Adrenal gland (tissue), 12 donors: ENCODE results near the gene SRPK2. TPM values are rescaled to one million over a fixed set of nuclear protein-coding genes. Genes with fewer than 3 reads are reported as not detected.
A peak's percentile ranks its signal among the peaks of the same experiment; 100 is the strongest.

ENCODE experiments used
- DNase-seq, 7 donors: peaks; one replicate each; pipeline ENCODE4 v3.0.0-alpha.2; 2019 to 2020
- H3K27ac ChIP-seq, 5 donors: fragments of 200-600 bp; sonication (generic) in 4 of 5; 1 replicate in 3 of 5; 2 replicates in 2 of 5; pipeline versions ENCODE4 v1.5.1 to v1.8.0; 2016 to 2020; ENCODE audit warnings: mild to moderate bottlenecking in 1 of 5
- H3K27me3 ChIP-seq: fragments of 200-600 bp; 2 replicates; pipeline ENCODE4 v1.8.0; 2021
- H3K36me3 ChIP-seq, 2 donors: fragments of 200-600 bp; replicated peaks in 1 of 2; 1 replicate in 1 of 2; 2 replicates in 1 of 2; pipeline versions ENCODE4 v1.5.1 to v1.8.0; 2018 to 2022
- H3K4me1 ChIP-seq, 2 donors: fragments of 200-600 bp; replicated peaks in 1 of 2; 1 replicate in 1 of 2; 2 replicates in 1 of 2; pipeline versions ENCODE4 v1.5.1 to v1.8.0; 2018 to 2021
- H3K4me3 ChIP-seq, 4 donors: fragments of 200-600 bp; sonication (generic) in 3 of 4; one replicate each; pipeline ENCODE4 v1.5.1; 2016 to 2018
- H3K9me3 ChIP-seq, 3 donors: fragments of 200-600 bp; sonication (generic) in 1 of 3; replicated peaks in 1 of 3; 1 replicate in 2 of 3; 2 replicates in 1 of 3; pipeline versions ENCODE4 v1.5.1 to v1.8.0; 2016 to 2021
- POLR2A ChIP-seq, 2 donors: fragments of 450-650 bp; IDR thresholded peaks; one replicate each; pipeline ENCODE4 v1.6.1; 2017; ENCODE audit warnings: antibody characterized with exemption in 2 of 2, mild to moderate bottlenecking in 2 of 2, moderate library complexity in 1 of 2
- WGBS, 4 donors: extraction: QIAGEN DNeasy Blood & Tissue Kit in 2 of 4; methylation state at CpG; one replicate each; pipeline versions ENCODE4 v1.1.5 to v1.1.7; 2013 to 2017; 5-methylcytosine and 5-hydroxymethylcytosine counted together
- intact Hi-C, 2 donors: fragments of 100-400 bp; cut with DNase I; formaldehyde crosslinking; loops; one replicate each; pipeline versions ENCODE4 v1.14.1 to v1.15.0; 2022 to 2023
- polyA plus RNA-seq, 3 donors: library from polyadenylated mRNA; stranded (reverse); fragments of 200-250 nt in 2 of 3; fragments of 350-450 nt in 1 of 3; fragmentation: Illumina TruSeq in 1 of 3; extraction: RNeasy Lipid Tissue Mini Kit (QIAGEN cat#74804) in 1 of 3; gene quantifications; one replicate each; pipeline ENCODE4 v1.2.3, GENCODE V29; 2013 to 2014
- total RNA-seq, 9 donors: library from RNA; depleted of rRNA in 4 of 9; stranded (reverse); fragments of >200 nt in 4 of 9; fragments of 120-200 nt in 1 of 9; fragmentation: NEBNext Ultra II Directional in 1 of 9; extraction: Animal tissue kit (Norgen Biotek cat#: 25700) in 1 of 9; gene quantifications; one replicate each; pipeline versions ENCODE4 v1.1.0 to v1.2.4, GENCODE V29; 2013 to 2023
- TF ChIP-seq, protein P1 (sequence below), 6 experiments: fragments of 450-650 bp in 4 of 6; fragments of 200-600 bp in 2 of 6; sonication (generic) in 1 of 6; IDR thresholded peaks; 1 replicate in 5 of 6; 2 replicates in 1 of 6; pipeline versions ENCODE4 v1.5.1 to v1.8.0; 2016 to 2021; ENCODE audit warnings: antibody characterized with exemption in 6 of 6, mild to moderate bottlenecking in 2 of 6, moderate library complexity in 1 of 6
- donor health status: healthy with polysubstance abuse.
- donor health status: Bipolar disorder and iron deficiency.
- donor health status: DM: yes; HTN: yes; CAD: no.
- donor health status: DM: no; HTN: no; CAD: no.
- donor health status: DM: no; HTN: no; CAD: no.
- donor health status: DM: yes; HTN: yes; CAD: no.

The SRPK2 gene
- total and polyA plus RNA-seq, 12 donors: 7.3 to 64.7 (median 36.6) TPM

DNA sequence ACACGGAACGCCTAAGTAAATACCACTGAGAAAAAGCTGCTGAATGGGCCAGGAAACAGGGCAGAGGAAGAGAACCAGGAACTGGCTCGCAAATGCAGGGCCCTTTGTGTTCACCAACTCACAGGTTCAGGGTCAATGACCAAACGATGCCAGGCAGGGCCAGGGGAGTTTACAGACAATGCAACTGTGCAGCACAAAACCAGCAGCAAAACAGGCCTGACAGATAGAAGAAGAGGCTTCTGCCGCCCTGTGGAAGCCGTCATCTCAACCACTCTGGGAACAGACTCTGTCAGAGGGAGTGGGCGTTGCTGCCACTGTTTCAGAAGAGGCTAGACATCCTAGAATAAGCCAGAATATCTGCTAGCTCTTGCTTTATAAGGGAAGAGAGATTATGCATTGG, 256.8 kb downstream of the SRPK2 start:
- Histone ChIP-seq H3K27ac (peak overlapping the region in 1 of 5 donors; percentile 0), H3K27me3 (no peaks in the 10 kb centered on the region), H3K9me3 (no peaks in the 10 kb centered on the region), H3K36me3 (peaks cover 0 to 7% of the 10 kb centered on the region in 2 donors), H3K4me1 (peaks cover 8 to 19% of the 10 kb centered on the region in 2 donors), H3K4me3 (no peak overlapping the region)
- TF ChIP-seq, protein P1, sequence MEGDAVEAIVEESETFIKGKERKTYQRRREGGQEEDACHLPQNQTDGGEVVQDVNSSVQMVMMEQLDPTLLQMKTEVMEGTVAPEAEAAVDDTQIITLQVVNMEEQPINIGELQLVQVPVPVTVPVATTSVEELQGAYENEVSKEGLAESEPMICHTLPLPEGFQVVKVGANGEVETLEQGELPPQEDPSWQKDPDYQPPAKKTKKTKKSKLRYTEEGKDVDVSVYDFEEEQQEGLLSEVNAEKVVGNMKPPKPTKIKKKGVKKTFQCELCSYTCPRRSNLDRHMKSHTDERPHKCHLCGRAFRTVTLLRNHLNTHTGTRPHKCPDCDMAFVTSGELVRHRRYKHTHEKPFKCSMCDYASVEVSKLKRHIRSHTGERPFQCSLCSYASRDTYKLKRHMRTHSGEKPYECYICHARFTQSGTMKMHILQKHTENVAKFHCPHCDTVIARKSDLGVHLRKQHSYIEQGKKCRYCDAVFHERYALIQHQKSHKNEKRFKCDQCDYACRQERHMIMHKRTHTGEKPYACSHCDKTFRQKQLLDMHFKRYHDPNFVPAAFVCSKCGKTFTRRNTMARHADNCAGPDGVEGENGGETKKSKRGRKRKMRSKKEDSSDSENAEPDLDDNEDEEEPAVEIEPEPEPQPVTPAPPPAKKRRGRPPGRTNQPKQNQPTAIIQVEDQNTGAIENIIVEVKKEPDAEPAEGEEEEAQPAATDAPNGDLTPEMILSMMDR (IDR thresholded peaks at IDR 0.05): no peak
- TF ChIP-seq POLR2A (IDR thresholded peaks at IDR 0.05): no peak
- WGBS, 4 donors: 63 to 75% (median 68%) methylated on average over 5 to 7 of the region's 7 CpGs
- DNase-seq: peak in 6 of 7 donors; percentile 35 to 62 (median 53)
- intact Hi-C loops: loop anchor here in 1 of 2 donors (10.0 kb wide), 1 partner anchor 203 kb away; no protein-coding TSS in a partner anchor

DNA sequence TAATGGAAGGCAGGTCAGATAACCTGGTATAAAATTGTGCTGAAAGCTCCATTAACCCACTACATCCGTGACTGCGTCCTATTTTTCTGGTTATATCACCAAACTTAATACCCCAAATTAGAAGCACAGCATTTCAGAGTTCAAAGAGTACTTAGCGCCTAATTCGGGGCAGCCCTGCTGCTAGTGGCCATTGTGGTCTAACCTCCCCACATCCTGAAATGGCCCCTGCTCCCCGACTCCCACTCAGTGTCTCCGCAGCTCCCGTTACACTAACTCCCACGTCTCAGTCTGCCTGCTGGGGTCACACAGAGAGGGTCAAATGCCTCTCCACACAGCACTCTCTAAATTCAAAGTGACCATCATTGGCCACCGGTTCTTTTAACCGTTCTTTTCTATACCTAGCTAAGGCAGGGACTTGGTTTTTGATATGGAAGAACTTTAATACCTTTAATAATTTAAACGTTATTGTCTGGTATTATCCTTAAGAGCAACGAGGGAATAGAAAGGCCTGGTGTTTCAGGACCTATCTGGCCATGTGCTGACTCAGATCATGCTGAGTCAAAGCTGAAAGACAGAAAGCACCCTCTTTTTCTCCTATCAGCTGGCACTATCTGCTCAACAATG, 257.6 kb downstream of the SRPK2 start:
- no peak overlapping the region for H3K4me3 ChIP-seq
- H3K36me3 ChIP-seq: peaks cover 0 to 7% of the 10 kb centered on the region in 2 donors
- H3K27me3 ChIP-seq: no peaks in the 10 kb centered on the region
- no peaks in the 10 kb centered on the region for H3K9me3 ChIP-seq
- WGBS, 4 donors: 78 to 82% (median 79%) methylated on average over 12 of the region's 12 CpGs
- DNase-seq: peak in 2 of 7 donors; percentile 24 to 33
- TF ChIP-seq POLR2A (IDR thresholded peaks at IDR 0.05): no peak
- TF ChIP-seq, protein P1 (IDR thresholded peaks at IDR 0.05): no peak
- peaks cover 8 to 12% of the 10 kb centered on the region in 2 donors for H3K4me1 ChIP-seq
- intact Hi-C loops: loop anchor here in 1 of 2 donors (10.0 kb wide), 1 partner anchor 204 kb away; no protein-coding TSS in a partner anchor
- H3K27ac ChIP-seq: no peak overlapping the region

DNA sequence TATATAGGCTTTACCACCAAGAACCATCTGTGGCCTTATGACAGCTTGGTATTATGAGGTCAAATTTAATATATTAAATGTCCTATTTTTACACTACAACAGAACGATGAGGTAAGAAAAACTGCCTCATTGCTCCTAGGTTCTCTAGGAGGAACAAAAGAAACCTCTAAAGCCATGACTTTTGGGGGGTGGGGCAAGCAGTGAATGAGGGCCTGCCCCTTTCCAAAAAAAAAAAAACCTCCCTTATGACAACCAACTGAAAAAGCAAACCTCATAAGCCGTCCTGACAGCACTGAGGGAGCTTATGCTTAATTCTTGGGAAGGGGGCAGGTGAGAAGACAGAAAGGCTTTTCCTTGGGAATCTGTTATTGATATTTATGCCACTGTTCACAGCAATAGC, 258.1 kb downstream of the SRPK2 start:
- Histone ChIP-seq H3K27me3 (no peaks in the 10 kb centered on the region), H3K27ac (no peak overlapping the region), H3K4me3 (no peak overlapping the region), H3K9me3 (no peaks in the 10 kb centered on the region), H3K36me3 (peaks cover 0 to 7% of the 10 kb centered on the region in 2 donors), H3K4me1 (peaks cover 8 to 9% of the 10 kb centered on the region in 2 donors)
- no peak for DNase-seq
- intact Hi-C loops: loop anchor here in 1 of 2 donors (10.0 kb wide), 1 partner anchor 204 kb away; no protein-coding TSS in a partner anchor
- 81 to 89% (median 85%) methylated on average over 2 of the region's 2 CpGs for WGBS, 4 donors
- TF ChIP-seq POLR2A (IDR thresholded peaks at IDR 0.05): no peak
- TF ChIP-seq, protein P1 (IDR thresholded peaks at IDR 0.05): no peak

DNA sequence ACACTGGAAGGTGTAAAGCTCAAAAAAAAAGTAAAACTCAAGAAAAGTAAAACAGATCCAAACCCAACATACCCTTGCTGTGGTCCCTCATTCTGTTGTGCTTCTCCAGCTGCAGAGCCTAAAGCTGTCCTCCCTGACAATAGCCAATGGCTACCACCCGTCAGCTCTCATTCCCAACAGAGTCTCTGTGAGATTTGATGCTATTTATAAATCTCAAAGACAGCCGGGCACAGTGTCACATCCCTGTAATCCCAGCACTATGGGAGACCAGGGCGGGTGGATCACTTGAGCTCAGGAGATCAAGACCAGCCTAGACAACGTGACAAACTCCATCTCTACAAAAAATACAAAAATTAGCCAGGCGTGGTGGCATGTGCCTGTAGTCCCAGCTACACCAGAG, 258.7 kb downstream of the SRPK2 start:
- TF ChIP-seq, protein P1 (IDR thresholded peaks at IDR 0.05): no peak
- intact Hi-C loops: loop anchor here in 1 of 2 donors (10.0 kb wide), 1 partner anchor 205 kb away; no protein-coding TSS in a partner anchor
- H3K36me3 ChIP-seq: peaks cover 0 to 7% of the 10 kb centered on the region in 2 donors
- H3K4me3 ChIP-seq: no peak overlapping the region
- H3K4me1 ChIP-seq: peaks cover 8 to 9% of the 10 kb centered on the region in 2 donors
- DNase-seq: no peak
- no peaks in the 10 kb centered on the region for H3K27me3 ChIP-seq
- 89 to 98% (median 92%) methylated on average over 5 of the region's 5 CpGs for WGBS, 4 donors
- H3K27ac ChIP-seq: no peak overlapping the region
- H3K9me3 ChIP-seq: no peaks in the 10 kb centered on the region
